Uterus (tissue), 2 donors: Measurements from ENCODE around the gene SPNS2.

Experiments used
- CTCF ChIP-seq, 4 experiments: fragments of 200-600 bp in 2 of 4; fragments of 450-650 bp in 2 of 4; sonication (generic) in 2 of 4; IDR thresholded peaks; one replicate each; pipeline ENCODE4 v1.5.1; 2016 to 2019; ENCODE audit warnings: antibody characterized with exemption in 4 of 4, mild to moderate bottlenecking in 2 of 4, moderate library complexity in 1 of 4
- POLR2A ChIP-seq, 2 donors: fragments of 450-650 bp; IDR thresholded peaks; one replicate each; pipeline ENCODE4 v1.6.1; 2016; ENCODE audit warnings: antibody characterized with exemption in 2 of 2, mild to moderate bottlenecking in 1 of 2, moderate library complexity in 1 of 2

- no peak for TF ChIP-seq CTCF (IDR thresholded peaks at IDR 0.05)
- no peak for TF ChIP-seq POLR2A (IDR thresholded peaks at IDR 0.05)
Observed at GRCh38 chr17:4549781-4550533, 51.3 kb downstream of the SPNS2 start.
